NCI-H2081 (cell line): ENCODE results near the gene PCK2.

ENCODE experiments used
- DNase-seq, 2 experiments: peaks; one replicate each; lab custom pipeline; 2025; lab: John Stamatoyannopoulos, UW

Gene PCK2

DNA sequence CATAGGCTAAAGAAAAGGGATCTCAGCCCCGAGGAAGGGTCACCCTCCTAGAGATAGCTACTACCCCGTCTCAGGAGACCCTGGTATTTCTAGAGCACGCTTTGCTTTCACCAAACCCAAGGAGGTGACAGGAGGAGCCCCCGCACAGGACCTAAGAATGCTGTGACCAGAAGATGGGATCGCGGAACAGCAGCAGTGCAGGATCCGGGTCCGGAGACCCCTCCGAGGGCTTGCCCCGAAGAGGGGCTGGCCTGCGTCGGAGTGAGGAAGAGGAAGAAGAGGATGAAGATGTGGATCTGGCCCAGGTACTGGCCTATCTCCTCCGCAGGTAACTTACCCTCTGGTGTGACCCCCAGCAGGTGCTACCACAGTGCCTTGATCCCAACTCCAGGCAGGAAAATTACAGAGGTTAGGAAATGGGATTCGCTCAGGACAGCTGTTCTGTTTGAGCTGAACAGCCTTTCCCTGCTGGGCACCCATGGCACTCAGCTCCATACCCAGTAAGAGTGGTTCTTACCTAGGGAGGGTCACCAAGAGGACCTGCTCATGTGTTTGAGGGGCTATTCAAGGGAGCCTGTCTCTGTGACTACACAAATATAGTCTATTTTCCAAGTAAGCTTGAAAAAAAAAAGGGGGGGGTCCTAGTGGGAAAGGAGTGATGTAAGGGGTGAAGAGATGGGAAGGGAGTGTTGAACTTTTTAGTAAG lies 21.5 kb downstream of the PCK2 start:
- no peak for DNase-seq

GRCh38 chr14:24116128-24116814 lies 22.2 kb downstream of the PCK2 start:
- no peak for DNase-seq

- no peak for DNase-seq
Observed at GRCh38 chr14:24117179-24117578, 23.1 kb downstream of the PCK2 start.

GRCh38 chr14:24119691-24120090 lies 25.6 kb downstream of the PCK2 start:
- DNase-seq = no peak

- no peak for DNase-seq
Observed at GRCh38 chr14:24121210-24121609, 27.1 kb downstream of the PCK2 start.

DNA sequence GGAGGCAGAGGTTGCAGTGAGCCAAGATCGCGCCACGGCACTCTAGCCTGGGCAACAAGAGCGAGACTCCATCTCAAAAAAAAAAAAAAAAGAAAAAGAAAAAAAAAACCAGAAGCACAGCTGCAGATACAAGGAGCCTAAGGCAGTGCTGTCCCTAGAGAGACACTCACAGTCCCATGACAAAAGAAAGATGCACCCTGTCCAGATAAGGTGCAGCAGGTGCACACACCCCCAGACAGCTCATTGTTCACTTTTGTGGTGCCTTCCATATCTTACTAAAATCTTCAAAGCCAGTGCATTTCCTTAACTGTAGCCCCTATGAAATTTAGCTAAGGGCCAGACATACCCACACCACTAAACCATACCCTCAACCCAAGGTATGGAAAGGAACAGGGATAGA lies 28.3 kb downstream of the PCK2 start:
- DNase-seq = no peak

DNA sequence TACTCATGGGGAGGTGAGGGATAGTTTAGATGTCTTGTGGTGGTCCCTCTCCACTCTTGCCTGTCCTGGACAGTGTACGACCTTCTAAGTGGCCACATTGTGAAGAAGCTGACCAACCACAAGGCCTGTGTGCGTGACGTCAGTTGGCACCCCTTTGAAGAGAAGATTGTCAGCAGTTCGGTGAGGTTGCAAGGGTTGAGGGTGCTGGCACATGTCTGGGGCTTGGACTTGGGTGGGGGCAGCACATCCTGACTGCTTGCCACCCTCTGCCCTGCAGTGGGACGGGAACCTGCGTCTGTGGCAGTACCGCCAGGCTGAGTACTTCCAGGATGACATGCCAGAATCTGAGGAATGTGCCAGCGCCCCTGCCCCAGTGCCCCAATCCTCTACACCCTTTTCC lies 28.8 kb downstream of the PCK2 start:
- DNase-seq = no peak

DNA sequence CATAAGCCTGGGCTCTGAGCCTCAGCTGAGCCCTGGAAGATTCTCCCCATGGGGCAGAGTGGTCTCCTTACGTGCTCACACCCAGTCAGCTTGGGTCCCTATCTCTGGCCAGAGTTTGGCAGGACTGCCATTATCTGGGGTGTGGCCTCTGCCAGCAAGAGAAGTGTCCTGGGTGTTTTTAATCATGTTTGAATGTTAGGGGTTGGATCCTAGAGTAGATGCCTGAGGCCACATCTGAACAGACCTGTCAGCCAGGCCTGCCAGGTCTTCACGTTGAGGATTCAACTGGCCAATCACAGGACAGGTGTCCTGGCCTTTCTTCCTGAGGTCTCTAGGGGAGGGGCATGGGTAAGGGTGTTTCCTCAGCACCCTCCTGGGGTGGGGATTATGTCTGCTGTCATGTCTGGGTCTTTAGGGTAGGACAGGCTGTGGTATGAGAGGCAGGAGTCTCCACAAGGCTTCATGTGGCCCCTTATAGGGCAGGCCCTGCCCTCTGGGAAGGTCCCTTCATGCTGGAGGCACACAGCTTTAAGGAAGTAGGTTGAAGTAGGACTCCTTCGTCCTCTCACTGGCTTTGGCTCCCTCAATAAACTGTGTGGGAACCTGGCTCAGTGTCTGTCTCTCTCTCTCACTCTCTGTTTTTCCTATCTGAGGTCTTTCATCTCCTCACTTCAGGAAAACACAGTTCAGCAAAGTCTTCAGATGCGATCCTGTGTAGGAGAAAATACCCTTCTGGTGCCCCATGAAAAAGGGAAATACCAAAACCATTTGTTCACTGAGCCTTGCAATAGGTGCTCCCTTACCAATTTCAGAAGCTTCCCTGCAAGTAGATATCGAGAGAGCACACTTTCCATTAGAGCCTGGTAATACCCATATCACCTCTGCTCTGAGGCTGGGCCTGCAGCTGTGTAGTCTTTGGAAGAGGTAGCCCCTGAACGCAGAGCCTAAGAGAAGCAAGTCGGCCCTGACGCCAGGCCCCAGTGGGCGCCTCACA lies 29.6 kb downstream of the PCK2 start:
- DNase-seq = no peak

DNA sequence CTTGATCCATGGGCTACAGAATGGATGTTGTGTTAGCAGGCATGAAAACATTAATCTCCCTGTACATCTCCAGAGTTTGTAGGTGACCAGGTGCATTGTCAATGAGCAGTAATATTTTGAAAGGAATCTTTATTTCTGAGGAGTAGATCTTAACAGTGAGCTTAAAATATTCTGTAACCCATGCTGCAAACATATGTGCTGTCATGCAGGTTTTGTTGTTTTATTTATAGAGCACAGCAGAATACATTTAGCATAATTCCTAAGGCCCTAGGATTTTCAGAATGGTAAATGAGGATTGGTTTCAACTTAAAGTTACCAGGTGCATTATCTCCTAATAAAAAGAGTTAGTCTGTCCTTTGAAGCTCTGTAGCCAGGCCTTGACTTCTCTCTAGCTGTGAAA lies 32.8 kb downstream of the PCK2 start:
- no peak for DNase-seq

GRCh38 chr14:24127673-24128072 lies 33.6 kb downstream of the PCK2 start:
- no peak for DNase-seq

DNA sequence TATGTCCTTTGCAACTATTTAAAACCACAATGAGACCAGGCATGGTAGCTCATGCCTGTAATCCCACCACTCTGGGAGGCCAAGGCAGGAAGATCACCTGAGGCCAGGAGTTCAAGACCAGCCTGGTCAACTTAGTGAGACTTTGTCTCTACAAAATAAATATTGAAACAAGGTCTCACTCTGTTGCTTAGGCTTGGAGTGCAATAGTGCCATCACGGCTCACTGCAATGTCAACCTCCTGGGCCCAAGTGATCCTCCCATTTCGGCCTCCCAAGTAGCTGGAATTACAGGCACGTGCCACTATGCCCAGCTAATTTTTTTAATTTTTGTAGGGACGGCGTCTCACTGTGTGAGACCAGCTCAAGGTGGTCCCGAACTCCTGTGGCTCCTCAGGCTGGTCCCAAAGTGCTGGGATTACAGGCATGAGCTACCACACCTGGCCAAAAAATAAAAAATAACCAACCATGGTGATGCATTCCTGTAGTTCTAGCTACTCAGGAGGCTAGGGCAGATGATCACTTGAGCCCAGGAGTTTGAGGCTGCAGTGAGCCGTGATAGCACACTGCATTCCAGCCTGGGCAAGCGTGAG lies 35.4 kb downstream of the PCK2 start:
- no peak for DNase-seq

GRCh38 chr14:24130380-24130716 lies 36.2 kb downstream of the PCK2 start, which contains the start of gene FITM1:
Gene FITM1, plus strand, starts transcription at chr14:24130659. Its CDS starts 905 bp downstream, at chr14:24131564.
- no peak for DNase-seq

GRCh38 chr14:24130717-24131548 lies 36.8 kb downstream of the PCK2 start:
- DNase-seq = no peak

- DNase-seq = no peak
Observed at GRCh38 chr14:24131549-24131966, 37.4 kb downstream of the PCK2 start.

DNA sequence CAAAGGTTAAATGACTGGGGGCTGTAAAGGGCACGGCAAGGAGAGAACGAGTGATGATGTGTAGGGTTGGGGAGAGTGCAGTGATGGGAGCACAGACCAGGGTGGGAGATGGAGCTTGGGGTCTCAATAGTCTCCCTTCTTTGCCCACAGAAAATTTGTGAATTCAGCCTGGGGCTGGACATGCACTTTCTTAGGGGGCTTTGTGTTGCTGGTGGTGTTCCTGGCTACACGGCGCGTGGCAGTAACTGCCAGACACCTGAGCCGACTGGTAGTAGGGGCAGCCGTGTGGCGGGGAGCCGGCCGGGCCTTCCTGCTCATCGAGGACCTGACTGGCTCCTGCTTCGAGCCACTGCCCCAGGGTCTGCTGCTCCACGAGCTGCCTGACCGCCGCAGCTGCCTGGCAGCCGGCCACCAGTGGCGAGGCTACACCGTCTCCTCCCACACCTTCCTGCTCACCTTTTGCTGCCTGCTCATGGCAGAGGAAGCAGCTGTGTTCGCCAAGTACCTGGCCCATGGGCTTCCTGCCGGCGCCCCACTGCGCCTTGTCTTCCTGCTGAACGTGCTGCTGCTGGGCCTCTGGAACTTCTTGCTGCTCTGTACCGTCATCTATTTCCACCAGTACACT lies 38.1 kb downstream of the PCK2 start:
- DNase-seq = peak; percentile 72 to 89

DNA sequence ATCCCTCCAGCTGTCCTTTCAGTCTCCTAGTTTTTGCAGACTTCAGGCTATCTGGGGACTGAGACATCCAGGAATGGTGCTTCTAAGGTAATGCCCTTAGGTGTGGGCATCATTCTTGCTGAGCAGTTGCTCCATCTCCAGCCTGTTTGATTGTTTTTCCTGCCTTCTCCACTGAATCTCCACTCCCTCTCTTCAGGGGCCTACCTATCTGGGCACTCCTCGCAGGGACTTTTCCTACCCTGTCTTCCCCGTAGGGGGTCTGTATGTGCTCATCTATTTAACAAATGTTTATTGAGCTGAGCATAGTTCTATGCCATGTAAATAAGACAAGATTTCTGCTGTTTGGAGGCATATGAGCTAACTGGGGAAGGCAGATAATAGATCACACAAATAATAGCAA lies 38.9 kb downstream of the PCK2 start:
- DNase-seq = no peak

GRCh38 chr14:24133735-24134134 lies 39.6 kb downstream of the PCK2 start:
- no peak for DNase-seq

- no peak for DNase-seq
Observed at GRCh38 chr14:24135584-24135833, 41.4 kb downstream of the PCK2 start.

DNA sequence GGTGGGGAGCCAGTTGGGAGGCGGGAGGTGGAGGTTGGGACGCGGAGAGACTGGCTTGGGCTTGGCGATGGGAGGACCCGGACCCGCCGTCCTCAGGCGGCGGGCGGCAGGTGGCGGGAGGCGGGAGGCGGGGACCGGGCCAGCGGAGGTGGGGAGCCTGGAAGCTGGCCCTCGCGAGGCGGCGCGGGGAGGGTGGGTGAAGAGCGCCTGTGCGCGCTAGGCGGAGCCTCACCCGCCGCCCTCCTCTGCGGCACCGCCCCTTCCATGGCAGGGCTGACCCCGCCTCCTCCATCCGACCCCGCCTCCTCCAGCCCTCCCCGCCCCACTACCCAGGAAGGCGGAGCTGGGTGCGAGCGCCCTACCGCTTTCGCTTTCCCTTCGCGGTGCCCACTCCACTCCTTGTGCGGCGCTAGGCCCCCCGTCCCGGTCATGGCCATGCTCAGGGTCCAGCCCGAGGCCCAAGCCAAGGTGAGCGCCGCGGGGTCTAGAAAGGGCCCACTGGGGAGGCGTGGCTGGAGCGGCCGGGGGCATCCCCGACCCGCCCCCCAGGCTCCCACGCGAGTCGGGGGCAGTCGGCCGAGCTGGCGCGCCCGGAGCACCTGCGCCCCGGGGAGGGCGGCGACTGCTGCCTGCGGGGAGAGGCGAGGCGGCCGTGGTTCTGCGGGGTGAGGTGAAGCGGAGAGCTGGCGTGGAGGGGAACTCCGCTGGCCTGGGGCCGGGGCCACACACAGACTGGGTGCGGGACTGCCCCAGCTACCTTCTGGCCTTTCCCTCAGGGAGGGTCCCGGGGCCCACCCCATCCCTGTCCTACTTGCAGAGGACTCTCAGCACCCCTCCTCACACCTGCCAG lies 41.9 kb downstream of the PCK2 start, which contains the start of gene PSME1:
Gene PSME1 (plus strand): TSS at position 361 of the 850 bp plus-strand sequence. CDS start 69 bp downstream, at position 430.
- peak; percentile 90 to 96 for DNase-seq
